GM13976 (cell line): ENCODE measurements around the gene TAC4.

Source experiments
- DNase-seq: peaks from one replicate; pipeline ENCODE4 v3.0.0; 2012; ENCODE audit warnings: low spot score
- CTCF ChIP-seq: IDR thresholded peaks from 2 replicates; pipeline ENCODE4 v1.5.1; 2012; ENCODE audit warnings: borderline replicate concordance, mild to moderate bottlenecking; ENCODE audit not compliant: insufficient read depth; ENCODE audit errors: extremely low read depth, missing control alignments, control extremely low read depth
- in situ Hi-C: fragments of 300-500 bp; cut with MboI; formaldehyde crosslinking; loops from one replicate; pipeline ENCODE4 v1.12.0; 2022; ENCODE audit warnings: low sequenced_read_pairs, mixed read lengths, inconsistent platforms; ENCODE audit not compliant: unreplicated experiment

The TAC4 gene

GRCh38 chr17:49839455-49839854 is 8.4 kb downstream of the TAC4 start:
- no peak for DNase-seq
- no peak for TF ChIP-seq CTCF
- in situ Hi-C loops = no loop called here

GRCh38 chr17:49836111-49837030 is 11.5 kb downstream of the TAC4 start:
- DNase-seq = no peak
- in situ Hi-C loops = no loop called here

GRCh38 chr17:49835472-49835871 is 12.4 kb downstream of the TAC4 start:
- in situ Hi-C loops = no loop called here
- DNase-seq = no peak
- TF ChIP-seq CTCF = no peak

More at GRCh38 chr17:49836111-49837030, 11.5 kb downstream of the TAC4 start:
- TF ChIP-seq CTCF = no peak

GRCh38 chr17:49834118-49834743 is 13.6 kb downstream of the TAC4 start:
- TF ChIP-seq CTCF = no peak
- in situ Hi-C loops = no loop called here
- DNase-seq = no peak

- no peak for TF ChIP-seq CTCF
- in situ Hi-C loops = no loop called here
- DNase-seq = no peak
Measured at GRCh38 chr17:49832840-49833599, 14.8 kb downstream of the TAC4 start.

GRCh38 chr17:49830605-49831004 is 17.3 kb downstream of the TAC4 start:
- in situ Hi-C loops = no loop called here
- TF ChIP-seq CTCF = no peak
- DNase-seq = no peak
